Sigmoid colon (tissue), 7 donors: ENCODE measurements around the gene HTRA3. TPM values are rescaled to one million over a fixed set of nuclear protein-coding genes. Genes with fewer than 3 reads are reported as not detected.

Experiments used
- DNase-seq: peaks from one replicate; pipeline ENCODE4 v3.0.0-alpha.2; 2019
- H3K27ac ChIP-seq, 4 donors: fragments of 200-600 bp; sonication (generic); one replicate each; pipeline ENCODE4 v1.5.1; 2016 to 2019; ENCODE audit warnings: mild to moderate bottlenecking in 1 of 4
- H3K27me3 ChIP-seq, 3 donors: fragments of 200-600 bp; sonication (generic); one replicate each; pipeline ENCODE4 v1.5.1; 2019; ENCODE audit warnings: mild to moderate bottlenecking in 1 of 3
- H3K36me3 ChIP-seq, 4 donors: fragments of 200-600 bp; sonication (generic); one replicate each; pipeline ENCODE4 v1.5.1; 2016 to 2019
- H3K4me1 ChIP-seq, 4 donors: fragments of 200-600 bp; sonication (generic); one replicate each; pipeline ENCODE4 v1.5.1; 2017 to 2019
- H3K4me3 ChIP-seq, 4 donors: fragments of 200-600 bp; sonication (generic); one replicate each; pipeline ENCODE4 v1.5.1; 2017 to 2019; ENCODE audit warnings: mild to moderate bottlenecking in 2 of 4, moderate library complexity in 1 of 4
- H3K9me3 ChIP-seq, 4 donors: fragments of 200-600 bp in 3 of 4; sonication (generic) in 3 of 4; one replicate each; pipeline versions ENCODE4 v1.5.1 to v1.6.1; 2013 to 2019
- CTCF ChIP-seq, 4 experiments: fragments of 450-650 bp in 3 of 4; fragments of 200-600 bp in 1 of 4; IDR thresholded peaks; one replicate each; pipeline ENCODE4 v1.5.1; 2016 to 2019; ENCODE audit warnings: antibody characterized with exemption in 4 of 4, mild to moderate bottlenecking in 3 of 4, moderate library complexity in 2 of 4
- EP300 ChIP-seq, 4 donors: sonication (generic); formaldehyde crosslinking; IDR thresholded peaks; one replicate each; pipeline ENCODE4 v1.6.1; 2017; ENCODE audit warnings: antibody characterized with exemption in 4 of 4
- POLR2A ChIP-seq, 2 donors: fragments of 450-650 bp; IDR thresholded peaks; one replicate each; pipeline ENCODE4 v1.6.1; 2016; ENCODE audit warnings: antibody characterized with exemption in 2 of 2, mild to moderate bottlenecking in 2 of 2, moderate library complexity in 2 of 2
- POLR2AphosphoS5 ChIP-seq, 4 donors: sonication (generic); formaldehyde crosslinking; IDR thresholded peaks; one replicate each; pipeline ENCODE4 v1.6.1; 2017; ENCODE audit warnings: antibody characterized with exemption in 4 of 4
- WGBS, 2 donors: extraction: QIAGEN DNeasy Blood & Tissue Kit; methylation state at CpG; one replicate each; pipeline ENCODE4 v1.1.7; 2013; 5-methylcytosine and 5-hydroxymethylcytosine counted together
- intact Hi-C: fragments of 100-400 bp; cut with DNase I; formaldehyde crosslinking; loops from one replicate; pipeline ENCODE4 v1.15.1; 2023
- polyA plus RNA-seq, 3 donors: library from polyadenylated mRNA; stranded (reverse); fragments of 200-250 nt; gene quantifications; one replicate each; pipeline ENCODE4 v1.2.3, GENCODE V29; 2013
- total RNA-seq, 4 donors: library from RNA; depleted of rRNA; stranded (reverse); fragments of >200 nt; gene quantifications; one replicate each; pipeline ENCODE4 v1.1.0, GENCODE V29; 2016
- donor health status: healthy with polysubstance abuse.
- donor health status: Bipolar disorder and iron deficiency.
- donor health status: healthy.

HTRA3 gene
- total and polyA plus RNA-seq, 7 donors = 1.2 to 49.6 (median 14.5) TPM

- WGBS, 2 donors = 84 to 88% methylated on average over 16 of the region's 16 CpGs
- intact Hi-C loops = no loop called here
Observed at GRCh38 chr4:8342651-8343261, 73.2 kb downstream of the HTRA3 start.

GRCh38 chr4:8343262-8343966 lies 73.9 kb downstream of the HTRA3 start:
- peak overlapping the region; percentile 37 to 78 (median 58) for H3K27ac ChIP-seq
- H3K4me1 ChIP-seq = peaks cover 0 to 54% (median 49%) of the 10 kb centered on the region in 4 donors
- no peaks in the 10 kb centered on the region for H3K27me3 ChIP-seq
- intact Hi-C loops = no loop called here
- peak; percentile 87 for DNase-seq
- no peaks in the 10 kb centered on the region for H3K9me3 ChIP-seq
- WGBS, 2 donors = 78 to 84% methylated on average over 28 of the region's 28 CpGs
- TF ChIP-seq EP300 (IDR thresholded peaks at IDR 0.05) (no peak), POLR2AphosphoS5 (IDR thresholded peaks at IDR 0.05) (no peak), POLR2A (IDR thresholded peaks at IDR 0.05) (no peak), CTCF (IDR thresholded peaks at IDR 0.05) (no peak)
- H3K4me3 ChIP-seq = no peak overlapping the region
- H3K36me3 ChIP-seq = no peaks in the 10 kb centered on the region

More at GRCh38 chr4:8342651-8343261, 73.2 kb downstream of the HTRA3 start:
- Histone ChIP-seq H3K4me1 (peaks cover 0 to 54% (median 49%) of the 10 kb centered on the region in 4 donors), H3K27me3 (no peaks in the 10 kb centered on the region), H3K9me3 (no peaks in the 10 kb centered on the region), H3K27ac (peak overlapping the region; percentile 18 to 78 (median 58)), H3K4me3 (no peak overlapping the region), H3K36me3 (no peaks in the 10 kb centered on the region)
- TF ChIP-seq CTCF (IDR thresholded peaks at IDR 0.05) (no peak), EP300 (IDR thresholded peaks at IDR 0.05) (no peak), POLR2AphosphoS5 (IDR thresholded peaks at IDR 0.05) (no peak), POLR2A (IDR thresholded peaks at IDR 0.05) (no peak)
- peak; percentile 65 for DNase-seq

GRCh38 chr4:8343967-8344331 lies 74.4 kb downstream of the HTRA3 start:
- WGBS, 2 donors = 85 to 92% methylated on average over 11 of the region's 11 CpGs
- Histone ChIP-seq H3K27ac (peak overlapping the region; percentile 37 to 78 (median 58)), H3K4me3 (no peak overlapping the region), H3K4me1 (peaks cover 0 to 54% (median 49%) of the 10 kb centered on the region in 4 donors), H3K9me3 (no peaks in the 10 kb centered on the region), H3K27me3 (no peaks in the 10 kb centered on the region), H3K36me3 (no peaks in the 10 kb centered on the region)
- intact Hi-C loops = no loop called here
- no peak for TF ChIP-seq EP300 (IDR thresholded peaks at IDR 0.05)
- no peak for TF ChIP-seq POLR2A (IDR thresholded peaks at IDR 0.05)
- no peak for TF ChIP-seq CTCF (IDR thresholded peaks at IDR 0.05)
- TF ChIP-seq POLR2AphosphoS5 (IDR thresholded peaks at IDR 0.05) = no peak
- no peak for DNase-seq

- Histone ChIP-seq H3K4me1 (peaks cover 0 to 54% (median 49%) of the 10 kb centered on the region in 4 donors), H3K4me3 (no peak overlapping the region), H3K36me3 (no peaks in the 10 kb centered on the region), H3K27me3 (no peaks in the 10 kb centered on the region), H3K27ac (no peak overlapping the region), H3K9me3 (no peaks in the 10 kb centered on the region)
- no peak for DNase-seq
- intact Hi-C loops = no loop called here
- TF ChIP-seq CTCF (IDR thresholded peaks at IDR 0.05) (no peak), EP300 (IDR thresholded peaks at IDR 0.05) (no peak), POLR2AphosphoS5 (IDR thresholded peaks at IDR 0.05) (no peak), POLR2A (IDR thresholded peaks at IDR 0.05) (no peak)
- 74 to 82% methylated on average over 14 of the region's 14 CpGs for WGBS, 2 donors
Observed at GRCh38 chr4:8344377-8344776, 74.8 kb downstream of the HTRA3 start.
